Endometrium (tissue), 2 donors: ENCODE measurements around the gene MORC1.
A peak's percentile ranks its signal among the peaks of the same experiment; 100 is the strongest.

ENCODE experiments used
- FAIRE-seq: peaks from 2 replicates; lab custom pipeline; 2012; peaks lifted over from hg19 to GRCh38; lab: Jason Lieb, UNC
- donor health status: control.
- donor health status: control.

The MORC1 gene

GRCh38 chr3:109025896-109026295, 92.0 kb downstream of the MORC1 start:
- no peak for FAIRE-seq

GRCh38 chr3:109023656-109024254, 94.2 kb downstream of the MORC1 start:
- peak; percentile 89 for FAIRE-seq

GRCh38 chr3:109023167-109023566, 94.8 kb downstream of the MORC1 start:
- no peak for FAIRE-seq

- no peak for FAIRE-seq
Observed at GRCh38 chr3:109021556-109021955, 96.4 kb downstream of the MORC1 start.

GRCh38 chr3:109018828-109019227, 99.1 kb downstream of the MORC1 start:
- FAIRE-seq = no peak

GRCh38 chr3:109005443-109005842, 112.5 kb downstream of the MORC1 start:
- no peak for FAIRE-seq

- FAIRE-seq = no peak
Observed at GRCh38 chr3:108998436-108998835, 119.5 kb downstream of the MORC1 start.

- FAIRE-seq = no peak
Observed at GRCh38 chr3:108985844-108986243, 132.1 kb downstream of the MORC1 start.

GRCh38 chr3:108983051-108983450, 134.9 kb downstream of the MORC1 start:
- no peak for FAIRE-seq

- no peak for FAIRE-seq
Observed at GRCh38 chr3:108976058-108976457, 141.9 kb downstream of the MORC1 start.

GRCh38 chr3:108973019-108973418, 144.9 kb downstream of the MORC1 start:
- FAIRE-seq = no peak

- no peak for FAIRE-seq
Observed at GRCh38 chr3:108972482-108972881, 145.5 kb downstream of the MORC1 start.

- FAIRE-seq = no peak
Observed at GRCh38 chr3:108970561-108970960, 147.4 kb downstream of the MORC1 start.

GRCh38 chr3:108966773-108967172, 151.2 kb downstream of the MORC1 start:
- FAIRE-seq = no peak

- FAIRE-seq = no peak
Observed at GRCh38 chr3:108959017-108959416, 158.9 kb downstream of the MORC1 start.

GRCh38 chr3:108953700-108954099, 164.2 kb downstream of the MORC1 start, which contains the start of gene GUCA1C:
Gene GUCA1C, minus strand, starts transcription at chr3:108953879. Its CDS starts 117 bp downstream, at chr3:108953762.
- no peak for FAIRE-seq

GRCh38 chr3:108953210-108953609, 164.7 kb downstream of the MORC1 start:
- FAIRE-seq = no peak

GRCh38 chr3:108951820-108952501, 166.0 kb downstream of the MORC1 start:
- no peak for FAIRE-seq

GRCh38 chr3:108947855-108948254, 170.1 kb downstream of the MORC1 start:
- no peak for FAIRE-seq

- FAIRE-seq = no peak
Observed at GRCh38 chr3:108946292-108947285, 171.3 kb downstream of the MORC1 start.

GRCh38 chr3:108940568-108941263, 177.2 kb downstream of the MORC1 start:
- no peak for FAIRE-seq

GRCh38 chr3:108940166-108940565, 177.8 kb downstream of the MORC1 start:
- no peak for FAIRE-seq
